SH-SY5Y (cell line): Measurements from ENCODE around the gene SPINK5.

Experiments used
- GATA2 ChIP-seq: IDR thresholded peaks from 2 replicates; pipeline ENCODE4 v1.6.1; 2011; ENCODE audit warnings: mild to moderate bottlenecking, low read depth, low read length
- GATA3 ChIP-seq: IDR thresholded peaks from 2 replicates; pipeline ENCODE4 v1.6.1; 2011; ENCODE audit warnings: low read depth, mild to moderate bottlenecking, low read length, moderate library complexity

GRCh38 chr5:148035676-148036075 lies 28.1 kb upstream of the SPINK5 start:
- TF ChIP-seq GATA2, result no peak
- no peak for TF ChIP-seq GATA3
